GM12878 (cell line): ENCODE measurements around the gene ZNF581. TPM values are rescaled to one million over a fixed set of nuclear protein-coding genes. Genes with fewer than 3 reads are reported as not detected.
A peak's percentile ranks its signal among the peaks of the same experiment; 100 is the strongest.

Experiments
- ATF3 ChIP-seq: IDR thresholded peaks from 2 replicates; pipeline ENCODE4 v1.6.1; 2011; ENCODE audit warnings: low read depth, mild to moderate bottlenecking, low read length, moderate library complexity, borderline replicate concordance; ENCODE audit errors: extremely low read depth
- FOS ChIP-seq: IDR thresholded peaks from 3 replicates; pipeline ENCODE4 v1.6.1; 2011; ENCODE audit warnings: borderline replicate concordance; ENCODE audit not compliant: insufficient read length; ENCODE audit errors: extremely low read depth
- KAT2A ChIP-seq: conservative IDR thresholded peaks from 2 replicates; pipeline ENCODE4 v1.6.1; 2011; ENCODE audit warnings: low read depth, low read length; ENCODE audit not compliant: control insufficient read depth
- MAX ChIP-seq: IDR thresholded peaks from 2 replicates; pipeline ENCODE4 v1.6.1; 2012; ENCODE audit warnings: low read depth, low read length, improper control_type of control experiment
- POLR2A ChIP-seq: IDR thresholded peaks from 2 replicates; pipeline ENCODE4 v1.6.1; 2011; ENCODE audit warnings: low read depth, mild to moderate bottlenecking, low read length
- SMAD1 ChIP-seq: fragments of 450-650 bp; IDR thresholded peaks from 2 replicates; pipeline ENCODE4 v1.6.1; 2018; ENCODE audit warnings: mild to moderate bottlenecking, low read depth; ENCODE audit not compliant: partially characterized antibody
- YY1 ChIP-seq: IDR thresholded peaks from 2 replicates; pipeline ENCODE4 v1.6.1; 2011; ENCODE audit warnings: low read depth, mild to moderate bottlenecking, low read length
- polyA plus RNA-seq, 11 experiments: library from polyadenylated mRNA; depleted of rRNA in 4 of 11; unstranded in 6 of 11; stranded (reverse) in 5 of 11; fragments of >200 nt; fragmentation: Nextera tagmentation in 4 of 11; fragmentation: Illumina TruSeq in 1 of 11; extraction: Ambion mirVana in 4 of 11; extraction: Trizol in 1 of 11; gene quantifications; 1 replicate in 1 of 11; 2 replicates in 10 of 11; pipeline versions ENCODE4 v1.2.1 to v1.2.3, GENCODE V29; 2011 to 2016; ENCODE audit warnings: inconsistent platforms in 2 of 11, missing spikeins in 2 of 11, low read depth in 1 of 11
- total RNA-seq, 4 experiments: library from RNA; depleted of rRNA in 3 of 4; stranded (reverse); fragments of >200 nt in 3 of 4; fragmentation: Illumina TruSeq in 1 of 4; extraction: Trizol in 1 of 4; gene quantifications; 2 replicates each; pipeline versions ENCODE4 v1.2.1 to v1.2.3, GENCODE V29; 2013 to 2021
- TF ChIP-seq, protein P1 (sequence below): fragments of 450-650 bp; IDR thresholded peaks from 2 replicates; pipeline ENCODE4 v1.6.1; 2017; ENCODE audit warnings: mild to moderate bottlenecking

Gene ZNF581
- total and polyA plus RNA-seq, 10 of the 15 experiments (the other 5 are each of a cell fraction or from before 2014, with no cell fraction given): 4.7 to 45.4 (median 22.2) TPM

GRCh38 chr19:55640043-55640576 lies 3.3 kb upstream of the ZNF581 start (continued):
- TF ChIP-seq, protein P1, sequence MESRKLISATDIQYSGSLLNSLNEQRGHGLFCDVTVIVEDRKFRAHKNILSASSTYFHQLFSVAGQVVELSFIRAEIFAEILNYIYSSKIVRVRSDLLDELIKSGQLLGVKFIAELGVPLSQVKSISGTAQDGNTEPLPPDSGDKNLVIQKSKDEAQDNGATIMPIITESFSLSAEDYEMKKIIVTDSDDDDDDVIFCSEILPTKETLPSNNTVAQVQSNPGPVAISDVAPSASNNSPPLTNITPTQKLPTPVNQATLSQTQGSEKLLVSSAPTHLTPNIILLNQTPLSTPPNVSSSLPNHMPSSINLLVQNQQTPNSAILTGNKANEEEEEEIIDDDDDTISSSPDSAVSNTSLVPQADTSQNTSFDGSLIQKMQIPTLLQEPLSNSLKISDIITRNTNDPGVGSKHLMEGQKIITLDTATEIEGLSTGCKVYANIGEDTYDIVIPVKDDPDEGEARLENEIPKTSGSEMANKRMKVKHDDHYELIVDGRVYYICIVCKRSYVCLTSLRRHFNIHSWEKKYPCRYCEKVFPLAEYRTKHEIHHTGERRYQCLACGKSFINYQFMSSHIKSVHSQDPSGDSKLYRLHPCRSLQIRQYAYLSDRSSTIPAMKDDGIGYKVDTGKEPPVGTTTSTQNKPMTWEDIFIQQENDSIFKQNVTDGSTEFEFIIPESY: peak; percentile 70; the same call in 1 of the 2 replicates
- TF ChIP-seq YY1: 0 out of 2 replicates have a peak, but pooled peaks have one; percentile 33
- TF ChIP-seq FOS: no peak
- 0 out of 2 replicates have a peak, but pooled peaks have one; percentile 1 for TF ChIP-seq ATF3
- no peak for TF ChIP-seq SMAD1
- no peak for TF ChIP-seq KAT2A
- TF ChIP-seq MAX: peak; percentile 68; the same call in 1 of the 2 replicates
- TF ChIP-seq POLR2A: peak; percentile 62
